ENCODE measurements around the gene LRRC47.

Gene LRRC47

DNA sequence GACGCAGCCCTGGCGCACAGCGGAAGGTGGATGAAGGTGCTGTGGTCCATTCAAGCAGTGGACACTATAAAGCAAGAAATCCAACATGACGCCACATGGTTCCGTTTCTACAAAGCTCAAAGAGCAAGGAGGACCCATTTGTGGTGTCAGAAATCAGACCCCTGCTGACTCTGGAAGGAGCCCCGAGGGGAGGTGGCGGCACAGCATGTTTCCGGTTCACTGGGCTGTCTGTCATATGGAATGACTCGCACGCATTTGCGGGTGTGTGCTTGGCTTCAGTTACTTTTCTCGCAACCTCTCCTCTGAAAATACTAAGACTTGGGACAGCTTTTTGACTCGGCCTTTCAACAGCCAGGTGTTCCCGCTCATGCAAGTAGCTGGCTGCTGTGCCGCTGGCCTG is 29.1 kb upstream of the LRRC47 start:
- Histone ChIP-seq H3K4me1 (ENCODE audit: control insufficient read depth, insufficient read depth, low read length, poor library complexity, severe bottlenecking) (no peaks in the 10 kb centered on the region), H3K9me3 (ENCODE audit: control insufficient read depth, low read length) (no peaks in the 10 kb centered on the region), H3K27ac (ENCODE audit: low read depth, low read length, severe bottlenecking) (no peak overlapping the region), H3K4me3 (ENCODE audit: extremely low read depth, insufficient read depth, low read length, poor library complexity, severe bottlenecking) (no peak overlapping the region), H3K36me3 (ENCODE audit: control insufficient read depth, insufficient read depth, low read length) (peaks cover 43% of the 10 kb centered on the region)
- WGBS, 2 experiments (ENCODE audit: insufficient coverage in 2 of 2), result 92 to 94% methylated on average over 15 of the region's 15 CpGs

DNA sequence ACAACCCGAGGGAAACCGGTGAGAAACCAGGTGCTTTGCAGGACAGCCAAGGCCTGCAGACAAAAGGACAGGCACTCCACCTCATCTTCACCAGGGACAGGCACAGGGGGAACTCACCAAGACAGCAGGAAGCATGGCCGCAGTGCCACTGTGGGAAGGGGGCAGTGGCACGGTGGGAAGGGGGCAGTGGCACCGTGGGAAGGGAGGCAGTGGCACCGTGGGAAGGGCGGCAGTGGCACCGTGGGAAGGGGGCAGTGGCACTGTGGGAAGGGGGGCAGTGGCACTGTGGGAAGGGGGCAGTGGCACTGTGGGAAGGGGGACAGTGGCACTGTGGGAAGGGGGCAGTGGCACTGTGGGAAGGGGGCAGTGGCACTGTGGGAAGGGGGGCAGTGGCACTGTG is 28.4 kb upstream of the LRRC47 start:
- Histone ChIP-seq H3K27ac (ENCODE audit: low read depth, low read length, severe bottlenecking) (no peak overlapping the region), H3K4me3 (ENCODE audit: extremely low read depth, insufficient read depth, low read length, poor library complexity, severe bottlenecking) (no peak overlapping the region), H3K4me1 (ENCODE audit: control insufficient read depth, insufficient read depth, low read length, poor library complexity, severe bottlenecking) (no peaks in the 10 kb centered on the region), H3K9me3 (ENCODE audit: control insufficient read depth, low read length) (no peaks in the 10 kb centered on the region), H3K36me3 (ENCODE audit: control insufficient read depth, insufficient read depth, low read length) (peaks cover 41% of the 10 kb centered on the region)
- 80 to 100% methylated on average over 1 to 2 of the region's 8 CpGs for WGBS, 2 experiments (ENCODE audit: insufficient coverage in 2 of 2)

DNA sequence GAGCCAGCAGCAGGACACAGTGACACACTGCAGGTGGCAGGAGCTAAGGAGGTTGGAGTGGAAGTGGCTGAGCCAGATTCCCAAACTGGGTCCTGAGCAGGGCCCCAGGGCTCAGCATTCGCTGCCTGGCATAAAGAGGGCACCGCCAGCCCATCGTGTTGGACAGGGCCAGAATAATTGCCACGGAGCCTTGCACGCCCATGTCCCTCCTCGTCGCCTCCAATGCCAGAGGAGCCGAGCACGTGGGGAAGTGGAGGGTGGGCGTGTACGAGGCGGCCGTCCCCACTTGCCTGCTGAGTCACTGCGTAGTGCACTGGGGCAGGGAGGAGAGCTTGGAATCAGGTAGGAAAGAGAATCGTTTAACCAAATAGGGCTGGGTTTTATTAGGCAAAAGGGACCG is 26.1 kb upstream of the LRRC47 start:
- Histone ChIP-seq H3K4me3 (ENCODE audit: extremely low read depth, insufficient read depth, low read length, poor library complexity, severe bottlenecking) (no peak overlapping the region), H3K9me3 (ENCODE audit: control insufficient read depth, low read length) (no peaks in the 10 kb centered on the region), H3K36me3 (ENCODE audit: control insufficient read depth, insufficient read depth, low read length) (peaks cover 30% of the 10 kb centered on the region), H3K4me1 (ENCODE audit: control insufficient read depth, insufficient read depth, low read length, poor library complexity, severe bottlenecking) (no peaks in the 10 kb centered on the region), H3K27ac (ENCODE audit: low read depth, low read length, severe bottlenecking) (no peak overlapping the region)
- 89 to 91% methylated on average over 12 to 13 of the region's 16 CpGs for WGBS, 2 experiments (ENCODE audit: insufficient coverage in 2 of 2)

DNA sequence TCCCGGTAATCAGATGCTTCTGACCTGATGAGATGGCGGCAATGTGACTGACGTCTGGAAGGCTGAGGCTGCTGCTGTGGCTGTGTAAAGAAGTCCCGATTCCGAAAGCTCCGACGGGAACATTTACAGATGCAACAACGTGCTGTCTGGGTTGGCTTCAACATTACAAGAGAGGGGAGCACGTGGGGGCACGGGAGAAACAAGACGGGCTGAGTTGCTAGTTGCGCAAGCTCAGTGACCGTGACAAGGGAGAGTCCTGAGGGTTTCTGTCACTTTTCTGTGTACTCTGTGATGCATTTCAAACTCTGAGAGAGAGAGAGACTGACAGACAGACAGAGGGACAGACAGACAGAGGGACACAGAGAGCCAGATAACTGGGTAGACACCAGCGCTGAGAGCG is 25.6 kb upstream of the LRRC47 start:
- Histone ChIP-seq H3K4me3 (ENCODE audit: extremely low read depth, insufficient read depth, low read length, poor library complexity, severe bottlenecking) (no peak overlapping the region), H3K4me1 (ENCODE audit: control insufficient read depth, insufficient read depth, low read length, poor library complexity, severe bottlenecking) (no peaks in the 10 kb centered on the region), H3K9me3 (ENCODE audit: control insufficient read depth, low read length) (no peaks in the 10 kb centered on the region), H3K27ac (ENCODE audit: low read depth, low read length, severe bottlenecking) (no peak overlapping the region), H3K36me3 (ENCODE audit: control insufficient read depth, insufficient read depth, low read length) (peaks cover 30% of the 10 kb centered on the region)
- 91 to 92% methylated on average over 15 of the region's 15 CpGs for WGBS, 2 experiments (ENCODE audit: insufficient coverage in 2 of 2)

GRCh38 chr1:3821447-3821846 is 25.1 kb upstream of the LRRC47 start:
- no peak overlapping the region for H3K27ac ChIP-seq (ENCODE audit: low read depth, low read length, severe bottlenecking)
- 92 to 93% methylated on average over 8 to 13 of the region's 13 CpGs for WGBS, 2 experiments (ENCODE audit: insufficient coverage in 2 of 2)

DNA sequence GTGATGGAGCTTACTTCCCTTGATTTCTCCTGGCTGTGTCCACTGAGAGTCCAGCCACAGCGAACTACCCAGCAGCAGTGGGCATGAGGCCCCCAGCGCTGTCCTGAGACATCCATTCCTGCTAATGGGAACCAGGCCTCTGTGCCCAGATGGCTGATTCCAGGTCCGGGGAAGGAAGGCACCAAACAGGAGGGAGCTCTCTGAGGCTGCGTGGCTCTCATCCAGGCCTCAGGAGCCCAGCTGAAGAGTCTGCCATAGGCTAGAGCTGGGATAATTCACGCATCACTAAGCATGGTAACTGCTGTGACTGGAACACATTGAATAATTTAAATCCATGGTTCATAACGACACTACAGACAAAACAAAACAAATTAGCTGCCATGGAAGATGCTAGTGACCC is 24.7 kb upstream of the LRRC47 start:
- H3K27ac ChIP-seq (ENCODE audit: low read depth, low read length, severe bottlenecking), result no peak overlapping the region
- no peaks in the 10 kb centered on the region for H3K4me1 ChIP-seq (ENCODE audit: control insufficient read depth, insufficient read depth, low read length, poor library complexity, severe bottlenecking)
- no peak overlapping the region for H3K4me3 ChIP-seq (ENCODE audit: extremely low read depth, insufficient read depth, low read length, poor library complexity, severe bottlenecking)
- 81 to 94% methylated on average over 6 of the region's 6 CpGs for WGBS, 2 experiments (ENCODE audit: insufficient coverage in 2 of 2)
- no peaks in the 10 kb centered on the region for H3K9me3 ChIP-seq (ENCODE audit: control insufficient read depth, low read length)
- H3K36me3 ChIP-seq (ENCODE audit: control insufficient read depth, insufficient read depth, low read length), result peaks cover 30% of the 10 kb centered on the region

More at GRCh38 chr1:3821447-3821846, 25.1 kb upstream of the LRRC47 start:
- H3K4me1 ChIP-seq (ENCODE audit: control insufficient read depth, insufficient read depth, low read length, poor library complexity, severe bottlenecking), result no peaks in the 10 kb centered on the region
- H3K9me3 ChIP-seq (ENCODE audit: control insufficient read depth, low read length), result no peaks in the 10 kb centered on the region
- H3K4me3 ChIP-seq (ENCODE audit: extremely low read depth, insufficient read depth, low read length, poor library complexity, severe bottlenecking), result no peak overlapping the region
- peaks cover 30% of the 10 kb centered on the region for H3K36me3 ChIP-seq (ENCODE audit: control insufficient read depth, insufficient read depth, low read length)

DNA sequence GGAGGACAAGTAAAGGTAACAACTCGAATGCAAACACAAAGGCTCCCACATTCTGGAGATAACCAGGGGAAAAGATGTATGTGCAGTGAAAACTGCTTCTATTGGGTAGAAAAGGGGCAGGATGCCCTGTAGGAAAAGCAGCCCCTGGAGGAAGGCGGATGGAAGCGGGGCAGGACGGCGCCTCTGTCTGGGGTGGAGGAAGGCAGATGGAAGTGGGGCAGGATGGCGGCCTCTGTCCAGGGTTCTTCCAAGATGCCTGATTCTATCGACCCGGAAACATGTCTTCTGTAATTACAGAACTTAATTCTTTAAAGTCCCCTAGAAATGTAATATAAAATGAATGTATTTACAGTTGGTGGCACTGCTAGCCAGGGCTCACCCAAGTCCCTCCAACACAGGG is 24.0 kb upstream of the LRRC47 start:
- Histone ChIP-seq H3K4me3 (ENCODE audit: extremely low read depth, insufficient read depth, low read length, poor library complexity, severe bottlenecking) (no peak overlapping the region), H3K9me3 (ENCODE audit: control insufficient read depth, low read length) (no peaks in the 10 kb centered on the region), H3K4me1 (ENCODE audit: control insufficient read depth, insufficient read depth, low read length, poor library complexity, severe bottlenecking) (no peaks in the 10 kb centered on the region), H3K36me3 (ENCODE audit: control insufficient read depth, insufficient read depth, low read length) (peaks cover 27% of the 10 kb centered on the region), H3K27ac (ENCODE audit: low read depth, low read length, severe bottlenecking) (no peak overlapping the region)
- 86 to 96% methylated on average over 5 to 6 of the region's 8 CpGs for WGBS, 2 experiments (ENCODE audit: insufficient coverage in 2 of 2)

DNA sequence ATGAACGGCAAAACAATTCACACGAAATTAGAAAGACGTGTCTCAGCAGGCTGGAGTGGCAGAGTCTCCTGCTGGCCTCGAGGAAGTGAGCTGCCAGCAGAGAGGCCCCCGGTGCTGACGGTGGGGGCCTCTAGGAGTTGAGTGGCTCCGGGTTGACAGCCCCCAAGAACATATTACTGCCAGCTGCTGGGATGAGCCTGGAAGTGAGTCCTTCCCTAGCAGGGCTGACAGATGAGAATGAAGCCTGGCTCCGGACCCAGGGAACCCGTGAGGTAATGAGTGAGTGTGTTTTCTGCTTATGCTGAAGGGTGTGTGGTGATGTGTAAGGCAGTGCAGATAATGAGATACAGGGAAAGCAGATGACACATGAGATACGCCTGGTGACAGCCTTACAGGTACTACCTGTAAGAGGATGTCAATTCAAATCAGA is 23.5 kb upstream of the LRRC47 start:
- Histone ChIP-seq H3K27ac (ENCODE audit: low read depth, low read length, severe bottlenecking) (no peak overlapping the region), H3K4me1 (ENCODE audit: control insufficient read depth, insufficient read depth, low read length, poor library complexity, severe bottlenecking) (no peaks in the 10 kb centered on the region), H3K36me3 (ENCODE audit: control insufficient read depth, insufficient read depth, low read length) (peaks cover 32% of the 10 kb centered on the region), H3K4me3 (ENCODE audit: extremely low read depth, insufficient read depth, low read length, poor library complexity, severe bottlenecking) (no peak overlapping the region), H3K9me3 (ENCODE audit: control insufficient read depth, low read length) (no peaks in the 10 kb centered on the region)
- 80 to 90% methylated on average over 10 of the region's 10 CpGs for WGBS, 2 experiments (ENCODE audit: insufficient coverage in 2 of 2)

DNA sequence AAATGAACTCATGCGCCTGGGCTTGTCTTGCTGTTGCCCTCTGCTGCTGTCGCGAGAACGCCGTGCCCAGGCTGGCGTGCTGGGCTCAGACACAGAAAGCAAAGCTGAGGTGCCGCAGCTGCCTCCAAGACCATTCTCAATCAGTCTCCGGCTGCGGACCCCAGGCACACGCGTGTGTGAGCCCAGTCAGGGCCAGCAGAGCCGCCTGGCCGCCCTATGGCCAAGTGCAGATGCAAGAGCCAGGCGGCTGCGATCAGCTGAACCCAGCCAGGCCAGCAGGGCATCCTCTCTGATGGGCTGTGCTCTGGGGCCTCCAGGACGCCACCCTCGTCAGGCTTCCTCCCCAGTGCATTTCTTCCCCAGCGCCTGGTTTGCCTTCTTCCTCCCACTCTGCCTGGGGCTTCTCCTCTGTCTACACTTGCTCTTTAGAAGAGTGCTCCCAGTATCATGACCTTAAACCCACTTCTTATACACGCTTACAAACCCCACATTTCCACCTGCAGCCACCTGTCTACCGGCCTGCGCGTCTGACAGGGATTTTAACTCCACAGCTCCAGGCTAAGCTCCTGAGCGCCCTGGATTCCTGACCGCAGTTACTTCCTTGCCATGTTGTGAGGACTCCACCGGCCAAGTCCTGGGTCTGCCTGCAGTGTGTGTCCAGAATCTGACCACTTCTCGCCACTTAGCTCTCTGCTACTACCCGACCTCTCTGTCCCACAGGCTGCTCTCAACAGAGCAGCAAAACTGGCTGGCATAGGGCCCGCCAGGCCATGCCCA is 21.7 kb upstream of the LRRC47 start:
- no peaks in the 10 kb centered on the region for H3K4me1 ChIP-seq (ENCODE audit: control insufficient read depth, insufficient read depth, low read length, poor library complexity, severe bottlenecking)
- no peak overlapping the region for H3K4me3 ChIP-seq (ENCODE audit: extremely low read depth, insufficient read depth, low read length, poor library complexity, severe bottlenecking)
- WGBS, 2 experiments (ENCODE audit: insufficient coverage in 2 of 2), result 92 to 97% methylated on average over 27 to 28 of the region's 28 CpGs
- H3K36me3 ChIP-seq (ENCODE audit: control insufficient read depth, insufficient read depth, low read length), result peaks cover 36% of the 10 kb centered on the region
- H3K9me3 ChIP-seq (ENCODE audit: control insufficient read depth, low read length), result no peaks in the 10 kb centered on the region
- no peak overlapping the region for H3K27ac ChIP-seq (ENCODE audit: low read depth, low read length, severe bottlenecking)

GRCh38 chr1:3817138-3817740 is 20.9 kb upstream of the LRRC47 start:
- 92 to 93% methylated on average over 15 to 17 of the region's 17 CpGs for WGBS, 2 experiments (ENCODE audit: insufficient coverage in 2 of 2)
- H3K36me3 ChIP-seq (ENCODE audit: control insufficient read depth, insufficient read depth, low read length), result peaks cover 31% of the 10 kb centered on the region
- H3K27ac ChIP-seq (ENCODE audit: low read depth, low read length, severe bottlenecking), result no peak overlapping the region
- no peaks in the 10 kb centered on the region for H3K4me1 ChIP-seq (ENCODE audit: control insufficient read depth, insufficient read depth, low read length, poor library complexity, severe bottlenecking)
- no peaks in the 10 kb centered on the region for H3K9me3 ChIP-seq (ENCODE audit: control insufficient read depth, low read length)
- no peak overlapping the region for H3K4me3 ChIP-seq (ENCODE audit: extremely low read depth, insufficient read depth, low read length, poor library complexity, severe bottlenecking)

All from mesodermal cell (in vitro differentiated cells).